ENCODE measurements around the gene MIXL1. TPM values are rescaled to one million over a fixed set of nuclear protein-coding genes. Genes with fewer than 3 reads are reported as not detected.

Gene MIXL1
- total and polyA plus RNA-seq, 2 experiments from 2014 or later = 0.97 to 1.0 TPM

- H3K9me3 Mint-ChIP-seq = no peaks in the 10 kb centered on the region
- Histone ChIP-seq H3K4me2 (peak overlapping the region; percentile 96), H3K27ac (ENCODE audit: low read depth) (peak overlapping the region; percentile 93), H3K79me2 (replicated peaks; ENCODE audit: insufficient read depth) (peaks cover 42% of the 10 kb centered on the region), H3K27me3 (ENCODE audit: insufficient read depth) (no peaks in the 10 kb centered on the region), H4K20me1 (replicated peaks; ENCODE audit: insufficient read depth) (peaks cover 15% of the 10 kb centered on the region), H3K9me2 (ENCODE audit: insufficient read depth) (no peaks in the 10 kb centered on the region), H3K36me3 (ENCODE audit: insufficient read depth) (no peaks in the 10 kb centered on the region), H3K4me3 (peak overlapping the region; percentile 97), H3K4me1 (ENCODE audit: insufficient read depth) (peaks cover 4% of the 10 kb centered on the region; the same call in 1 of the 2 replicates), H2AFZ (peak overlapping the region; percentile 98), H3F3A (replicated peaks; ENCODE audit: low read depth) (peaks cover 7% of the 10 kb centered on the region)
- H3K4me3 Mint-ChIP-seq = peak overlapping the region; percentile 89
- peaks cover 21% of the 10 kb centered on the region for H3K4me1 Mint-ChIP-seq
- TF ChIP-seq ZNF331 (CRISPR knock-in tag; IDR thresholded peaks at IDR 0.05; ENCODE audit: low read depth) (no peak), ZNF114 (CRISPR knock-in tag; IDR thresholded peaks at IDR 0.05) (no peak), POLR2AphosphoS5 (IDR thresholded peaks at IDR 0.05; ENCODE audit: low read depth) (no peak), STAT1 (IDR thresholded peaks at IDR 0.05; ENCODE audit: unreplicated experiment) (no peak), EZH2 (IDR thresholded peaks at IDR 0.05; ENCODE audit: low read depth, unreplicated experiment) (no peak), CREB1 (CRISPR knock-in tag; IDR thresholded peaks at IDR 0.05; ENCODE audit: low read depth) (no peak), JUNB (IDR thresholded peaks at IDR 0.05; ENCODE audit: unreplicated experiment) (no peak), NANOG (IDR thresholded peaks at IDR 0.05; ENCODE audit: borderline replicate concordance) (no peak), EZH2phosphoT487 (IDR thresholded peaks at IDR 0.05; ENCODE audit: unreplicated experiment) (no peak)
- TF ChIP-seq, protein P1, sequence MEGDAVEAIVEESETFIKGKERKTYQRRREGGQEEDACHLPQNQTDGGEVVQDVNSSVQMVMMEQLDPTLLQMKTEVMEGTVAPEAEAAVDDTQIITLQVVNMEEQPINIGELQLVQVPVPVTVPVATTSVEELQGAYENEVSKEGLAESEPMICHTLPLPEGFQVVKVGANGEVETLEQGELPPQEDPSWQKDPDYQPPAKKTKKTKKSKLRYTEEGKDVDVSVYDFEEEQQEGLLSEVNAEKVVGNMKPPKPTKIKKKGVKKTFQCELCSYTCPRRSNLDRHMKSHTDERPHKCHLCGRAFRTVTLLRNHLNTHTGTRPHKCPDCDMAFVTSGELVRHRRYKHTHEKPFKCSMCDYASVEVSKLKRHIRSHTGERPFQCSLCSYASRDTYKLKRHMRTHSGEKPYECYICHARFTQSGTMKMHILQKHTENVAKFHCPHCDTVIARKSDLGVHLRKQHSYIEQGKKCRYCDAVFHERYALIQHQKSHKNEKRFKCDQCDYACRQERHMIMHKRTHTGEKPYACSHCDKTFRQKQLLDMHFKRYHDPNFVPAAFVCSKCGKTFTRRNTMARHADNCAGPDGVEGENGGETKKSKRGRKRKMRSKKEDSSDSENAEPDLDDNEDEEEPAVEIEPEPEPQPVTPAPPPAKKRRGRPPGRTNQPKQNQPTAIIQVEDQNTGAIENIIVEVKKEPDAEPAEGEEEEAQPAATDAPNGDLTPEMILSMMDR (conservative IDR thresholded peaks at IDR 0.05; ENCODE audit: low read depth in 2 of 2) = no peak
- TF ChIP-seq, protein P2, sequence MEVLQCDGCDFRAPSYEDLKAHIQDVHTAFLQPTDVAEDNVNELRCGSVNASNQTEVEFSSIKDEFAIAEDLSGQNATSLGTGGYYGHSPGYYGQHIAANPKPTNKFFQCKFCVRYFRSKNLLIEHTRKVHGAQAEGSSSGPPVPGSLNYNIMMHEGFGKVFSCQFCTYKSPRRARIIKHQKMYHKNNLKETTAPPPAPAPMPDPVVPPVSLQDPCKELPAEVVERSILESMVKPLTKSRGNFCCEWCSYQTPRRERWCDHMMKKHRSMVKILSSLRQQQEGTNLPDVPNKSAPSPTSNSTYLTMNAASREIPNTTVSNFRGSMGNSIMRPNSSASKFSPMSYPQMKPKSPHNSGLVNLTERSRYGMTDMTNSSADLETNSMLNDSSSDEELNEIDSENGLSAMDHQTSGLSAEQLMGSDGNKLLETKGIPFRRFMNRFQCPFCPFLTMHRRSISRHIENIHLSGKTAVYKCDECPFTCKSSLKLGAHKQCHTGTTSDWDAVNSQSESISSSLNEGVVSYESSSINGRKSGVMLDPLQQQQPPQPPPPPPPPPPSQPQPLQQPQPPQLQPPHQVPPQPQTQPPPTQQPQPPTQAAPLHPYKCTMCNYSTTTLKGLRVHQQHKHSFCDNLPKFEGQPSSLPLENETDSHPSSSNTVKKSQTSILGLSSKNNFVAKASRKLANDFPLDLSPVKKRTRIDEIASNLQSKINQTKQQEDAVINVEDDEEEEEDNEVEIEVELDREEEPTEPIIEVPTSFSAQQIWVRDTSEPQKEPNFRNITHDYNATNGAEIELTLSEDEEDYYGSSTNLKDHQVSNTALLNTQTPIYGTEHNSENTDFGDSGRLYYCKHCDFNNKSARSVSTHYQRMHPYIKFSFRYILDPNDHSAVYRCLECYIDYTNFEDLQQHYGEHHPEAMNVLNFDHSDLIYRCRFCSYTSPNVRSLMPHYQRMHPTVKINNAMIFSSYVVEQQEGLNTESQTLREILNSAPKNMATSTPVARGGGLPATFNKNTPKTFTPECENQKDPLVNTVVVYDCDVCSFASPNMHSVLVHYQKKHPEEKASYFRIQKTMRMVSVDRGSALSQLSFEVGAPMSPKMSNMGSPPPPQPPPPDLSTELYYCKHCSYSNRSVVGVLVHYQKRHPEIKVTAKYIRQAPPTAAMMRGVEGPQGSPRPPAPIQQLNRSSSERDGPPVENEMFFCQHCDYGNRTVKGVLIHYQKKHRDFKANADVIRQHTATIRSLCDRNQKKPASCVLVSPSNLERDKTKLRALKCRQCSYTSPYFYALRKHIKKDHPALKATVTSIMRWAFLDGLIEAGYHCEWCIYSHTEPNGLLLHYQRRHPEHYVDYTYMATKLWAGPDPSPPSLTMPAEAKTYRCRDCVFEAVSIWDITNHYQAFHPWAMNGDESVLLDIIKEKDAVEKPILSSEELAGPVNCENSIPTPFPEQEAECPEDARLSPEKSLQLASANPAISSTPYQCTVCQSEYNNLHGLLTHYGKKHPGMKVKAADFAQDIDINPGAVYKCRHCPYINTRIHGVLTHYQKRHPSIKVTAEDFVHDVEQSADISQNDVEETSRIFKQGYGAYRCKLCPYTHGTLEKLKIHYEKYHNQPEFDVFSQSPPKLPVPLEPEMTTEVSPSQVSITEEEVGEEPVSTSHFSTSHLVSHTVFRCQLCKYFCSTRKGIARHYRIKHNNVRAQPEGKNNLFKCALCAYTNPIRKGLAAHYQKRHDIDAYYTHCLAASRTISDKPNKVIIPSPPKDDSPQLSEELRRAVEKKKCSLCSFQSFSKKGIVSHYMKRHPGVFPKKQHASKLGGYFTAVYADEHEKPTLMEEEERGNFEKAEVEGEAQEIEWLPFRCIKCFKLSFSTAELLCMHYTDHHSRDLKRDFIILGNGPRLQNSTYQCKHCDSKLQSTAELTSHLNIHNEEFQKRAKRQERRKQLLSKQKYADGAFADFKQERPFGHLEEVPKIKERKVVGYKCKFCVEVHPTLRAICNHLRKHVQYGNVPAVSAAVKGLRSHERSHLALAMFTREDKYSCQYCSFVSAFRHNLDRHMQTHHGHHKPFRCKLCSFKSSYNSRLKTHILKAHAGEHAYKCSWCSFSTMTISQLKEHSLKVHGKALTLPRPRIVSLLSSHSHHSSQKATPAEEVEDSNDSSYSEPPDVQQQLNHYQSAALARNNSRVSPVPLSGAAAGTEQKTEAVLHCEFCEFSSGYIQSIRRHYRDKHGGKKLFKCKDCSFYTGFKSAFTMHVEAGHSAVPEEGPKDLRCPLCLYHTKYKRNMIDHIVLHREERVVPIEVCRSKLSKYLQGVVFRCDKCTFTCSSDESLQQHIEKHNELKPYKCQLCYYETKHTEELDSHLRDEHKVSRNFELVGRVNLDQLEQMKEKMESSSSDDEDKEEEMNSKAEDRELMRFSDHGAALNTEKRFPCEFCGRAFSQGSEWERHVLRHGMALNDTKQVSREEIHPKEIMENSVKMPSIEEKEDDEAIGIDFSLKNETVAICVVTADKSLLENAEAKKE (CRISPR knock-in tag; IDR thresholded peaks at IDR 0.05) = no peak
- TF ChIP-seq, protein P3, sequence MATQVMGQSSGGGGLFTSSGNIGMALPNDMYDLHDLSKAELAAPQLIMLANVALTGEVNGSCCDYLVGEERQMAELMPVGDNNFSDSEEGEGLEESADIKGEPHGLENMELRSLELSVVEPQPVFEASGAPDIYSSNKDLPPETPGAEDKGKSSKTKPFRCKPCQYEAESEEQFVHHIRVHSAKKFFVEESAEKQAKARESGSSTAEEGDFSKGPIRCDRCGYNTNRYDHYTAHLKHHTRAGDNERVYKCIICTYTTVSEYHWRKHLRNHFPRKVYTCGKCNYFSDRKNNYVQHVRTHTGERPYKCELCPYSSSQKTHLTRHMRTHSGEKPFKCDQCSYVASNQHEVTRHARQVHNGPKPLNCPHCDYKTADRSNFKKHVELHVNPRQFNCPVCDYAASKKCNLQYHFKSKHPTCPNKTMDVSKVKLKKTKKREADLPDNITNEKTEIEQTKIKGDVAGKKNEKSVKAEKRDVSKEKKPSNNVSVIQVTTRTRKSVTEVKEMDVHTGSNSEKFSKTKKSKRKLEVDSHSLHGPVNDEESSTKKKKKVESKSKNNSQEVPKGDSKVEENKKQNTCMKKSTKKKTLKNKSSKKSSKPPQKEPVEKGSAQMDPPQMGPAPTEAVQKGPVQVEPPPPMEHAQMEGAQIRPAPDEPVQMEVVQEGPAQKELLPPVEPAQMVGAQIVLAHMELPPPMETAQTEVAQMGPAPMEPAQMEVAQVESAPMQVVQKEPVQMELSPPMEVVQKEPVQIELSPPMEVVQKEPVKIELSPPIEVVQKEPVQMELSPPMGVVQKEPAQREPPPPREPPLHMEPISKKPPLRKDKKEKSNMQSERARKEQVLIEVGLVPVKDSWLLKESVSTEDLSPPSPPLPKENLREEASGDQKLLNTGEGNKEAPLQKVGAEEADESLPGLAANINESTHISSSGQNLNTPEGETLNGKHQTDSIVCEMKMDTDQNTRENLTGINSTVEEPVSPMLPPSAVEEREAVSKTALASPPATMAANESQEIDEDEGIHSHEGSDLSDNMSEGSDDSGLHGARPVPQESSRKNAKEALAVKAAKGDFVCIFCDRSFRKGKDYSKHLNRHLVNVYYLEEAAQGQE (IDR thresholded peaks at IDR 0.05; ENCODE audit: unreplicated experiment) = no peak
- TF ChIP-seq, protein P4, sequence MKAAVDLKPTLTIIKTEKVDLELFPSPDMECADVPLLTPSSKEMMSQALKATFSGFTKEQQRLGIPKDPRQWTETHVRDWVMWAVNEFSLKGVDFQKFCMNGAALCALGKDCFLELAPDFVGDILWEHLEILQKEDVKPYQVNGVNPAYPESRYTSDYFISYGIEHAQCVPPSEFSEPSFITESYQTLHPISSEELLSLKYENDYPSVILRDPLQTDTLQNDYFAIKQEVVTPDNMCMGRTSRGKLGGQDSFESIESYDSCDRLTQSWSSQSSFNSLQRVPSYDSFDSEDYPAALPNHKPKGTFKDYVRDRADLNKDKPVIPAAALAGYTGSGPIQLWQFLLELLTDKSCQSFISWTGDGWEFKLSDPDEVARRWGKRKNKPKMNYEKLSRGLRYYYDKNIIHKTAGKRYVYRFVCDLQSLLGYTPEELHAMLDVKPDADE (IDR thresholded peaks at IDR 0.05) = no peak
- peak overlapping the region; percentile 64 for H3K27ac Mint-ChIP-seq
- H3K36me3 Mint-ChIP-seq (ENCODE audit: low read depth) = no peaks in the 10 kb centered on the region; the same call in 1 of the 3 replicates
- DNase-seq (ENCODE audit: low spot score) (no peak), ATAC-seq (no peak; the same call in 2 of the 3 replicates)
- peaks cover 2% of the 10 kb centered on the region for H3K27me3 Mint-ChIP-seq (ENCODE audit: insufficient read depth, low read depth, poor library complexity)
Observed at GRCh38 chr1:226187019-226187322, 36.5 kb upstream of the MIXL1 start.

Data from GM23338 (cell line).